ENCODE results near the gene KLHL36.

DNA sequence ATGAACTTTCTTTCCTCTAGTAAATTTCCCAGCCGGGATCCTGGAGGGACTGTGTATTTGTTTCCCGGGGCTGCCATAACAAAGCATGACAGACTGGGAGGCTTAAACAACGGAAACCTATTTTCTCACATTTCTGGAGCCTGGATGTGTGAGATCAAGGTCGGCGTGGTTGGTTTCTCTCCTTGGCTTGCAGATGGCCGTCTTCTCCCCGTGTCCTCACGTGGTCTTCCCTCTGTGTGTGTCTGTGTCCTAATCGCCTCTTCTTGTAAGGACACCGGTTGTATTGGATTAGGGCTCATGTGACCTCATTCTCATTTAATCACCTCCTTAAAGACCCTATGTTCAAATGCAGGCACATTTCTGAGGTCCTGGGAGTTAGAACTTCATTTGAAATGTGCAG lies 29.5 kb downstream of the KLHL36 start:
- TF ChIP-seq CBX1 (IDR thresholded peaks at IDR 0.05; ENCODE audit: low read depth) (no peak), EGR1 (conservative IDR thresholded peaks at IDR 0.05) (no peak), PML (IDR thresholded peaks at IDR 0.05; ENCODE audit: low read length) (no peak), CREM (IDR thresholded peaks at IDR 0.05; ENCODE audit: low read depth) (0 out of 2 replicates have a peak, but pooled peaks have one; percentile 2), JUN (IDR thresholded peaks at IDR 0.05; ENCODE audit: borderline replicate concordance, low read depth, low read length) (no peak), JUN (CRISPR knock-in tag; IDR thresholded peaks at IDR 0.05; ENCODE audit: borderline replicate concordance) (no peak), RFX5 (IDR thresholded peaks at IDR 0.05; ENCODE audit: low read depth, low read length) (no peak), POLR2A (conservative IDR thresholded peaks at IDR 0.05) (no peak), ZSCAN32 (CRISPR knock-in tag; IDR thresholded peaks at IDR 0.05) (no peak), SRF (CRISPR knock-in tag; IDR thresholded peaks at IDR 0.05) (no peak), ZNF408 (CRISPR knock-in tag; IDR thresholded peaks at IDR 0.05; ENCODE audit: low read depth) (no peak), ZNF12 (CRISPR knock-in tag; IDR thresholded peaks at IDR 0.05) (no peak), POLR2AphosphoS5 (IDR thresholded peaks at IDR 0.05; ENCODE audit: control insufficient read depth, insufficient read depth, low read depth, low read length) (no peak)
- TF ChIP-seq, protein P1, sequence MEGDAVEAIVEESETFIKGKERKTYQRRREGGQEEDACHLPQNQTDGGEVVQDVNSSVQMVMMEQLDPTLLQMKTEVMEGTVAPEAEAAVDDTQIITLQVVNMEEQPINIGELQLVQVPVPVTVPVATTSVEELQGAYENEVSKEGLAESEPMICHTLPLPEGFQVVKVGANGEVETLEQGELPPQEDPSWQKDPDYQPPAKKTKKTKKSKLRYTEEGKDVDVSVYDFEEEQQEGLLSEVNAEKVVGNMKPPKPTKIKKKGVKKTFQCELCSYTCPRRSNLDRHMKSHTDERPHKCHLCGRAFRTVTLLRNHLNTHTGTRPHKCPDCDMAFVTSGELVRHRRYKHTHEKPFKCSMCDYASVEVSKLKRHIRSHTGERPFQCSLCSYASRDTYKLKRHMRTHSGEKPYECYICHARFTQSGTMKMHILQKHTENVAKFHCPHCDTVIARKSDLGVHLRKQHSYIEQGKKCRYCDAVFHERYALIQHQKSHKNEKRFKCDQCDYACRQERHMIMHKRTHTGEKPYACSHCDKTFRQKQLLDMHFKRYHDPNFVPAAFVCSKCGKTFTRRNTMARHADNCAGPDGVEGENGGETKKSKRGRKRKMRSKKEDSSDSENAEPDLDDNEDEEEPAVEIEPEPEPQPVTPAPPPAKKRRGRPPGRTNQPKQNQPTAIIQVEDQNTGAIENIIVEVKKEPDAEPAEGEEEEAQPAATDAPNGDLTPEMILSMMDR (IDR thresholded peaks at IDR 0.05 in 2 of 3, conservative IDR thresholded peaks at IDR 0.05 in 1 of 3; ENCODE audit: insufficient read depth in 2 of 3, low read depth in 1 of 3, low read length in 3 of 3), result no peak
